Lower leg skin (tissue), 4 donors: ENCODE results near the gene AGO3. TPM values are rescaled to one million over a fixed set of nuclear protein-coding genes. Genes with fewer than 3 reads are reported as not detected.
A peak's percentile ranks its signal among the peaks of the same experiment; 100 is the strongest.

Experiments used
- DNase-seq, 2 donors: peaks; one replicate each; pipeline ENCODE4 v3.0.0-alpha.2; 2019; ENCODE audit warnings: low spot score in 2 of 2
- H3K4me3 ChIP-seq: fragments of 200-600 bp; sonication (generic); 2 replicates; pipeline ENCODE4 v1.5.1; 2017; ENCODE audit warnings: mild to moderate bottlenecking, low read depth; ENCODE audit not compliant: poor library complexity, severe bottlenecking
- POLR2A ChIP-seq, 2 donors: fragments of 450-650 bp; IDR thresholded peaks; one replicate each; pipeline ENCODE4 v1.6.1; 2016 to 2017; ENCODE audit warnings: antibody characterized with exemption in 2 of 2, mild to moderate bottlenecking in 1 of 2, moderate library complexity in 1 of 2
- WGBS, 2 donors: methylation state at CpG; one replicate each; pipeline ENCODE4 v1.1.5; 2018; 5-methylcytosine and 5-hydroxymethylcytosine counted together
- intact Hi-C: fragments of 100-400 bp; cut with DNase I; formaldehyde crosslinking; loops from one replicate; pipeline ENCODE4 v1.15.0; 2023; ENCODE audit warnings: low total_unique reads
- total RNA-seq, 4 donors: library from RNA; depleted of rRNA; stranded (reverse); fragments of >200 nt; gene quantifications; one replicate each; pipeline ENCODE4 v1.1.0, GENCODE V29; 2016
- TF ChIP-seq, protein P1 (sequence below), 3 donors: fragments of 450-650 bp; IDR thresholded peaks; one replicate each; pipeline ENCODE4 v1.5.1; 2016; ENCODE audit warnings: antibody characterized with exemption in 3 of 3, mild to moderate bottlenecking in 3 of 3, moderate library complexity in 2 of 3

AGO3 gene
- total RNA-seq, 4 donors from 2014 or later: 11.5 to 25.8 (median 20.9) TPM

DNA sequence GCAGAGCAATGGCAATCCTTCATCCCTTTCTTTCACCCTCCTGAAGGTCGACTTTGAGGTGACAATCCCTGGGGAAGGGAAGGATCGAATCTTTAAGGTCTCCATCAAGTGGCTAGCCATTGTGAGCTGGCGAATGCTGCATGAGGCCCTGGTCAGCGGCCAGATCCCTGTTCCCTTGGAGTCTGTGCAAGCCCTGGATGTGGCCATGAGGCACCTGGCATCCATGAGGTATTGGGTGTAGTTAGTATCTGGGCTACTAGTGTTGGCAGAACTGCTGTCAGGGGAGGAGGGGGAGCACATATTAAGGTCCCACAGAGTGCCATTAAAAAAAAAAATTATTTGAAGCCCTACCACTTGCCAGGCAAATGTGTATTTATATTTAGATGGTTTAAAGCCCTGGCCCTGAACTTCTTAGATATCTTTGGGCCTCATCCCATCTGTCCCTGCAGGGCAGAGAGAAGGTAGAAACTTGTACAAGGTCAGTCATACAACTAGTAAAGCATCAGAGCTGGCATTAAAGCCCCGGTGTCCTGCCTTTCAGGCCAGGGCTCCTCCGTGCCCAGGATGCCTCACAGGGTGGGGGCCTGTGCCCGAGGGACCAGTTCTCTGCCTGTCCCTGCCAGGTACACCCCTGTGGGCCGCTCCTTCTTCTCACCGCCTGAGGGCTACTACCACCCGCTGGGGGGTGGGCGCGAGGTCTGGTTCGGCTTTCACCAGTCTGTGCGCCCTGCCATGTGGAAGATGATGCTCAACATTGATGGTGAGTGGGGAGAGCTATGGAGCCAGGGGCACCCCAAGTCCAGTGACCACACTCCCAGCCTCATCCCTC is 37.6 kb upstream of the AGO3 start:
- intact Hi-C loops: no loop called here
- WGBS, 2 donors: 95 to 96% methylated on average over 13 to 14 of the region's 14 CpGs
- TF ChIP-seq, protein P1, sequence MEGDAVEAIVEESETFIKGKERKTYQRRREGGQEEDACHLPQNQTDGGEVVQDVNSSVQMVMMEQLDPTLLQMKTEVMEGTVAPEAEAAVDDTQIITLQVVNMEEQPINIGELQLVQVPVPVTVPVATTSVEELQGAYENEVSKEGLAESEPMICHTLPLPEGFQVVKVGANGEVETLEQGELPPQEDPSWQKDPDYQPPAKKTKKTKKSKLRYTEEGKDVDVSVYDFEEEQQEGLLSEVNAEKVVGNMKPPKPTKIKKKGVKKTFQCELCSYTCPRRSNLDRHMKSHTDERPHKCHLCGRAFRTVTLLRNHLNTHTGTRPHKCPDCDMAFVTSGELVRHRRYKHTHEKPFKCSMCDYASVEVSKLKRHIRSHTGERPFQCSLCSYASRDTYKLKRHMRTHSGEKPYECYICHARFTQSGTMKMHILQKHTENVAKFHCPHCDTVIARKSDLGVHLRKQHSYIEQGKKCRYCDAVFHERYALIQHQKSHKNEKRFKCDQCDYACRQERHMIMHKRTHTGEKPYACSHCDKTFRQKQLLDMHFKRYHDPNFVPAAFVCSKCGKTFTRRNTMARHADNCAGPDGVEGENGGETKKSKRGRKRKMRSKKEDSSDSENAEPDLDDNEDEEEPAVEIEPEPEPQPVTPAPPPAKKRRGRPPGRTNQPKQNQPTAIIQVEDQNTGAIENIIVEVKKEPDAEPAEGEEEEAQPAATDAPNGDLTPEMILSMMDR (IDR thresholded peaks at IDR 0.05): no peak
- no peak for TF ChIP-seq POLR2A (IDR thresholded peaks at IDR 0.05)

DNA sequence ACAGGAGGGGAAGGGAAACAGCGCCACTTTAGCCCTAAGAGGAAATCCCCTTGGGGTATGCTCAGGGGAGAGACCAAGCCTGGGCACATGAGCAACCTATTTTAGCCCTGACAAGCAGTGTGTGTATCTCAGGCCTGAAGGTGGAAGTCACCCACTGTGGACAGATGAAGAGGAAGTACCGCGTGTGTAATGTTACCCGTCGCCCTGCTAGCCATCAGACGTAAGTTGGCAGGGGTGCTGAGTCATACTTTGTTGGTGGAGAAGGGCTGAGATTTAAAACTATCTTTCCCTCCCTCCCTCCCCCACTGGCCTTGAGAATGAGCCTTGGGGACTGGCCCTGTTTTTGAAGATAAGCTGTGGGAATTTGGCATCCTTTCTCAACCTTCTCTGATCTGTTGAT is 36.7 kb upstream of the AGO3 start:
- TF ChIP-seq POLR2A (IDR thresholded peaks at IDR 0.05): no peak
- TF ChIP-seq, protein P1 (IDR thresholded peaks at IDR 0.05): no peak
- H3K4me3 ChIP-seq: no peak overlapping the region
- DNase-seq: peak in 1 of 2 donors; percentile 18
- WGBS, 2 donors: 81 to 82% methylated on average over 6 of the region's 6 CpGs
- intact Hi-C loops: no loop called here

More for the DNA sequence above, 37.6 kb upstream of the AGO3 start:
- H3K4me3 ChIP-seq: no peak overlapping the region
- DNase-seq: no peak

DNA sequence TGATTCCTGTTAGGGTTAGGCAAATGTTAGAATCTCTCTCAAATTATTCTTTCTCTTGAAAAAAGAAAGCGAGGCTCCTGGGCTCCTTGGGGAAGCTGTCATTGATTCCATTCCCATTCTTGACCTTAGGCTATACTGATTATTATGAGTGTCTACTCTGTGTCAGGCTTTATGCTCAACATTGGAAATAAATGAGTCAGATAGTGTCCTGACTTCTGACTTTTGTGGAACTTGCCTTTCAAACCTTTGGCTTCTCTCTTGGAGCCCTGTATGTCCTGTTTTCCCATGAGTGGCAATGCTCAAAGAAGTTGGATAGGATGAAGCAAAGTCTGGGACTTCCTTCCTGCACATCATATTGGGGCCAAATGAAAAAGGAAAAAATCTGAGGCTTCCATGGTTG is 36.2 kb upstream of the AGO3 start:
- TF ChIP-seq, protein P1 (IDR thresholded peaks at IDR 0.05): no peak
- no peak for TF ChIP-seq POLR2A (IDR thresholded peaks at IDR 0.05)
- intact Hi-C loops: no loop called here
- no peak for DNase-seq
- 79 to 95% methylated on average over 1 of the region's 1 CpG for WGBS, 2 donors
- H3K4me3 ChIP-seq: no peak overlapping the region

DNA sequence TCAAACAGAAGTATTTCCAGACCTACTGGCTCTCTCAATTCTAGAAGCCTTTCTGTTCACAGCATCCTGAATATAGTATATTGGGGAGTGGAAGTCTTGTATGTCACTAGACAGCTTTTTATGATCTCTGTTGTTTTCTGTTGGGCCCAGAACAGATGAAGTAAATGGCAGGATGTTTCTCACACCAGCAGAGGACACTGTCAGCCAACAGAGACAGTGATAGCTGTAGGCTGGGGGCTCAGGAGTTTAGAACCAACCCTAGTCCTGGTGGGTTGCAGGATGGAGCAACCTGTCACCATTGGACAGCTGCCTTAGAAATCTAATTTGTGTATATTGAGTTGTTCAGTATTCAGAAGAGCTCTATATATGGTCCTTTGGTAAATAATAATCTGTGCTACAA is 31.0 kb upstream of the AGO3 start:
- TF ChIP-seq, protein P1 (IDR thresholded peaks at IDR 0.05): no peak
- TF ChIP-seq POLR2A (IDR thresholded peaks at IDR 0.05): no peak
- intact Hi-C loops: no loop called here
- DNase-seq: no peak
- no peak overlapping the region for H3K4me3 ChIP-seq

DNA sequence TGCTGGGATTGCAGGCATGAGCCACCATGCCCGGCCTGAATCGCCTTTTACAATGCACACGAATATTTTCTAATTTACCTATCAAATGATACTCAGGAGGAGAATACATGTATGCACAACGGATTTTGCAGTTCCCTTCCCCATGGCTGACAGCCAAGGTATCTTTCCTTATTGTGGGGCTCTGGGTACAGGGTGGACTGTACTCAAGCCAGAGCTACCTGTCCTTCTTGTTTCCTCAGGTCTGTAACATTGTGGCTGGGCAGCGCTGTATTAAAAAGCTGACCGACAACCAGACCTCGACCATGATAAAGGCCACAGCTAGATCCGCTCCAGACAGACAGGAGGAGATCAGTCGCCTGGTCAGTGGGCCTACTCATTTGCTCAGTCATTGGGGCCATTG is 29.7 kb upstream of the AGO3 start:
- H3K4me3 ChIP-seq: no peak overlapping the region
- peak in 1 of 2 donors; percentile 23 for DNase-seq
- no peak for TF ChIP-seq POLR2A (IDR thresholded peaks at IDR 0.05)
- TF ChIP-seq, protein P1 (IDR thresholded peaks at IDR 0.05): no peak
- 96 to 97% methylated on average over 9 of the region's 9 CpGs for WGBS, 2 donors
- intact Hi-C loops: no loop called here

DNA sequence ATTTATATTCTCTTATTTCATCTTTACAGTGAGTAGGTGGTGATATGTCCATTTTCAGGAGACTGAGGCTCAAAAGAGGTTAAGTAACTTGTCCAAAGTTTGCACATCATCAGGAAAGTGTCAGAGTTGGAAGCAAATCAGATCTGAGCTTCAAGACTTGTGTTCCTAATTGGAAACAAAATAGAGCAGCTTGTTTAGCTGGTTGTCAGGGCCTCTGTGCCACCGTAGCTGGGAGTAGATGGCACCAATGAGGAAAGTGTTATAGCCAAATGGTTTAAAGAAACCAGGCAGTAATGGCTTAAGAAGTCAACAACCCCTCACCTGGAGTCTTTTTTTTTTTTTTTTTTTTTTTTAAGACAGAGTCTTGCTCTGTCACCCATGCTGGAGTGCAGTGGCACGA is 28.2 kb upstream of the AGO3 start:
- DNase-seq: no peak
- 70 to 80% methylated on average over 2 of the region's 2 CpGs for WGBS, 2 donors
- no peak for TF ChIP-seq POLR2A (IDR thresholded peaks at IDR 0.05)
- TF ChIP-seq, protein P1 (IDR thresholded peaks at IDR 0.05): no peak
- no peak overlapping the region for H3K4me3 ChIP-seq
- intact Hi-C loops: no loop called here
